ENCODE measurements around the gene SPRR2F.
"Not testable (repeated sequence)": the region's sequence is repeated elsewhere in the genome, so short reads cannot be mapped to it uniquely, and the experiment has no call there.

Gene SPRR2F

DNA sequence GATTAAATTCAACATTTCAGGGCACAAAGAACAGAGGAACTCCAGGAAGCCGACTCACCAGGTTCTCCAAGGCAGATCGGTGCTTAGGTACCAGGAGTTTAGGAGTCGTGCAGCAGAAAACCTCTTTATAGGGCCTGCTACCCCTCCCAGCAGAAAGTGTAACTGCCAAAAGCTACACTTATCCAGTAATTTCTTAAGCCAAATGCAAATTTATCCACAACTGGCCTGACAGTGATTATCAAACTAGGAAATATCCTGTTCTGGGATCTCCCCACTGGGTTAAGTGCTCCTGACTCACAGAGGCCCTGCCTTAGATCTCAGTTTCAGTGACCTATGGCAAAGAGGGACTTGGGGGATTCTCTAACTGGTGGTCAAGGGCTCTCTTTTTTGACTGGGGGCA is at the start of gene SPRR2F:
TSS of gene SPRR2F (minus strand) at position 101 of the 400 bp plus-strand sequence. CDS start 783 bp downstream, outside the sequence.
- no peak for DNase-seq (ENCODE audit: low read depth)

DNA sequence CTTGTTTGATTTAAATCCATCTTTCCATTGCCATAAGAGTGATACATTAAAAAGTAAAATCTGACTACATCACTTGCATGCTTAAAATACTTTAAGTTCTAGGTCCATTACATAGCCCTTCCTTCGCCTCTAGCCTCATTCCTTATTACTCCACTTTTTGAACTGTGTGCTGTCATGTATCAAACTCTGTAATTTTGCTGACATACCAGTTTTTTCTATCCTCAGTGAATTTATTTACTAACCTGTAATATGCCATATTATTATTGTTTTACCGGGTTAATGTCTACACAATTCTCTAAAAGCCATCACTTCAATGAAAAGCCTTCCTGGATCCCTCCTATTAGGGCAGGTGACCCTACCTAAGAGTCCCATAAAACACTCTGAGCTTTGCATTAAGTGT is 42.2 kb upstream of the SPRR2F start:
- DNase-seq (ENCODE audit: low read depth) = no peak

GRCh38 chr1:153152481-153152880 is 39.2 kb upstream of the SPRR2F start:
- DNase-seq (ENCODE audit: low read depth) = no peak

GRCh38 chr1:153150846-153151245 is 37.5 kb upstream of the SPRR2F start, which contains the start of gene SPRR2G:
Gene SPRR2G, minus strand, starts transcription at chr1:153150890. Its CDS starts 780 bp downstream, at chr1:153150110.
- no peak for DNase-seq (ENCODE audit: low read depth)

DNA sequence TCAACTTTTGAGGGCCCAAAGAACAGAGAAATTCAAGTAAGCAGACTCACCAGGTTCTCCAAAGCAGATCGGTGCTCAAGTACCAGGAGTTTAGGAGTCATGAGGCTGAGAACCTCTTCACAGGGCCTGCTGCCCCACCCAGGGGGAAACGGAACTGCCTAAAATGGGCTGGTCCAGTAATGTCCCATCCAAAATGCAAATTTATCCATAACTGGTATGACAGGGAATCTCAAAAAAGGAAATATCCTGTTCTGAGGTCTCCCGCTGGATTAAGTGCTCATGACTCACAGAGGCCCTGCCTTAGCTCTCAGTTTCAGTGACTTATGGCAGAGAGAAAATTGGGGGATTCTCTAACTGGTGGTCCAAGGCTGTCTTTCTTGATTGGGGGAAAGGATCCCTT is 28.1 kb upstream of the SPRR2F start:
- DNase-seq (ENCODE audit: low read depth) = no peak

GRCh38 chr1:153140484-153140883 is 27.2 kb upstream of the SPRR2F start:
- no peak for DNase-seq (ENCODE audit: low read depth)

GRCh38 chr1:153133743-153134142 is 20.4 kb upstream of the SPRR2F start:
- DNase-seq (ENCODE audit: low read depth) = no peak

GRCh38 chr1:153133267-153133666 is 20.0 kb upstream of the SPRR2F start:
- no peak for DNase-seq (ENCODE audit: low read depth)

DNA sequence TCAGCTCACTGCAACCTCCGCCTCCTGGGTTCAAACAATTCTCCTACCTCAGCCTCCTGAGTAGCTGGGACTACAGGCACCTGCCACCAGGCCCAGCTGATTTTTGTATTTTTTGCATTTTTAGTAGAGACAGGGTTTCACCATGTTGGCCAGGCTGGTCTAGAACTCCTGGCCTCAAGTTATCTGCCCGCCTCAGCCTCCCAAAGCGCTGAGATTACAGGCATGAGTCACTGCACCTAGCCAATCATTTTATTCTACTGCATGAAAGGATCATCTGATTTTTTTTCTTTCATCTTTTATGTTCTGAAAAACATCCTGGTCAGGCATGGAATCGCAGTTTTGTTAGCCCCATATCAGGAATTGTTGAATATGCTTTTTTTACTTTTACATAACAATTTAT is 15.4 kb upstream of the SPRR2F start:
- DNase-seq (ENCODE audit: low read depth) = not testable (repeated sequence)

GRCh38 chr1:153127296-153127695 is 14.0 kb upstream of the SPRR2F start:
- no peak for DNase-seq (ENCODE audit: low read depth)

DNA sequence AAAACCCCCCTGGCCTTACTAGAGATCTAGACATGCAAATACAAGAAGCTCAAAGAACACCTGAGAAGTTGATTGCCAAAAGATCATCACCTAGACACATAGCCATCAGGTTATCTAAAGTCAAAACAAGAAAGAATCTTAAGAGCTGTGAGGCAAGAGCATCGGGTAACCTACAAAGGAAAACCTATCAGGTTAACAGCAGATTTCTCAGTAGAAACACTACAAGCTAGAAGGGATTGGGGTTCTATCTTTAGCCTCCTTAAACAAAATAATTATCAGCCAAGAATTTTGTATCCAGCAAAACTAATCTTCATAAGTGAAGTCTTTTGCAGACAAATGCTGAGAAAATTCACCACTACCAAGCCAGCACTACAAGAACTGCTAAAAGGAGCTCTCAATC is 12.2 kb upstream of the SPRR2F start:
- no peak for DNase-seq (ENCODE audit: low read depth)

GRCh38 chr1:153123793-153124192 is 10.5 kb upstream of the SPRR2F start:
- not testable (repeated sequence) for DNase-seq (ENCODE audit: low read depth)

GRCh38 chr1:153122831-153123421 is 9.6 kb upstream of the SPRR2F start:
- no peak for DNase-seq (ENCODE audit: low read depth)

- no peak for DNase-seq (ENCODE audit: low read depth)
These were observed 7.6 kb upstream of the SPRR2F start for GRCh38 chr1:153120945-153121344.

- DNase-seq (ENCODE audit: low read depth) = no peak
These were observed 6.2 kb upstream of the SPRR2F start for GRCh38 chr1:153119491-153119971.

- DNase-seq (ENCODE audit: low read depth) = not testable (repeated sequence)
These were observed 1.9 kb upstream of the SPRR2F start for GRCh38 chr1:153115264-153115663.

DNA sequence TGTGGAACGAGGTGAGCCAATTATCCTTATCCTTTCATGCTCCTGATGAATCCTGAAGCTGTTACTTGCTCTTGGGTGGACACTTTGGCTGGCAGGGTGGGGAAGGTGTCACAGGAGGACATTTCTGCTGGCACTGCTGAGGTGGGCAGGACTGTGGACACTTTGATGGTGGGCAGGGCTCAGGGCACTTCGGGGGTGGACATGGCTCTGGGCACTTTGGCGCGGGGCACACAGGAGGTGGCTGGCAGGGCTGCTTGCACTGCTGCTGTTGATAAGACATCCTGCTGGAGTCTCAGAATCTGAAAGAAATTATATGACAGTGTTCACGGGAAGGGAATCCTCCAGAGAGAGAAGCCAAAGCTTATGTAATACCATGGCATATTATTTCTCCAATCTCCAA is 862 bp downstream of the SPRR2F start:
- not testable (repeated sequence) for DNase-seq (ENCODE audit: low read depth)

- DNase-seq (ENCODE audit: low read depth) = no peak
These were observed 13.1 kb downstream of the SPRR2F start for GRCh38 chr1:153100245-153100644.

DNA sequence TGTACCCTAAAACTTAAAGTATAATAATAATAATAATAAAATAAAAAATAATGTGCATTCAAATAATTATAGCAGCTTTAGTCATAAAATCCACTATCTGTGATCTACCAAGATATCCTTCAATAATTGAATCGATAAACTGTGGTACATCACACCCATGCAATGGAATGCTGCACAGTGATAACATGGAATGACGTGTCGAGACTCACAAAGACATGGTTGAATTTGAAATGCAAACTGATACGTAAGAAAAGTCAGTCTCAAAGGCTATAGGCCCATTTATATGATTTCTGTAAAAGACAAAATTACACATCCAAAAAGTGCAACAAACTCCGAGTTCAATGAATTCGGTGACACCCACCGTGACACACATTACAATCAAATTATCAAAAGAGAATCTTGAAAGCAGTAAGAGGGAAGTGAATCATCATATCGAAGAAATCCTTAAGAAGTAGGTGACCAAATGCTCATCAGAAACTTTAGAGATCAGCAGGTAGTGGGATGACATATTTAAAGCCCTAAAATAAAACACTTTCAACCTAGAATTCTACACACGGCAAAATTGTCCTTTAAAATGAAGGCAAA is 13.8 kb downstream of the SPRR2F start:
- DNase-seq (ENCODE audit: low read depth) = no peak

DNA sequence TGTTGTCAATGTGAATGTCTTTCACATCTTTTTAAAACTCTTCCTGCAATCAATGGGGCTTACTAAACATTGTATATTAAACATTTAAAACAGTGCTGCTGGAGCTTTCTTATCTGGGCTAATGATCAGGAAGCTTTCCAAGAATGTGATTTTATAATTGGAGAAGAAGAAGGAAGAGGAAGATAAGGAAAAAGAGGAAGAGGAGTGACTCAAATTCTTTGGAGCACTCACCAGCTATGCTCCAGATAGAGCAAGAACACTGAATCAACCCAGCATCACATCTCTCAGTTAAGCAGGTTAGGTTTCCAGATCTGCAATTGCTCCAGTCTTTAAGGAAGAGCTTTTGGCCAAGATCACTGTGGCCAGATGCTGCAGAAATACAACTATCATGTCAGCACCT is 17.6 kb downstream of the SPRR2F start:
- DNase-seq (ENCODE audit: low read depth) = no peak

GRCh38 chr1:153094426-153094825 is 18.9 kb downstream of the SPRR2F start, which contains the start of gene SPRR2E:
Gene SPRR2E, minus strand, starts transcription at chr1:153094526. Its CDS starts 775 bp downstream, at chr1:153093751.
- no peak for DNase-seq (ENCODE audit: low read depth)

DNA sequence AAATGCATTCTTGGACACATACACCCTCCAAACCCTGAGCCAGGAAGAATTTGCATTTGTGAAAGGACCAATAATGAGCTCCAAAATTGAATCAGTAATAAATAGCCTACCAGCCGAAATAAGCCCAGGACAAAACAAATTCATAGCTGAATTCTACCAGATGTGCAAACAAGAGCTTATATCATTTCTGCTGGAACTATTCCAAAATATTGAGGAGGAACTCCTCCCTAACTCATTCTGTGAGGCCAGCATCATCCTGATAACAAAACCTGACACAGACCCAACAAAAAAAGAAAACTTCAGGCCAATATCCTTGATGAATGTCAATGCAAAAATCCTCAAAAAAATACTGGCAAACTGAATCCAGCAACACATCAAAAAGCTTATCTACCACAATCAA is 25.7 kb downstream of the SPRR2F start:
- DNase-seq (ENCODE audit: low read depth) = no peak

- no peak for DNase-seq (ENCODE audit: low read depth)
These were observed 31.6 kb downstream of the SPRR2F start for GRCh38 chr1:153081736-153082135.
